Measurements from ENCODE around the gene GOSR1. TPM values are rescaled to one million over a fixed set of nuclear protein-coding genes. Genes with fewer than 3 reads are reported as not detected.

The GOSR1 gene
- total RNA-seq, 1 experiment from 2014 or later: 58.1 TPM

DNA sequence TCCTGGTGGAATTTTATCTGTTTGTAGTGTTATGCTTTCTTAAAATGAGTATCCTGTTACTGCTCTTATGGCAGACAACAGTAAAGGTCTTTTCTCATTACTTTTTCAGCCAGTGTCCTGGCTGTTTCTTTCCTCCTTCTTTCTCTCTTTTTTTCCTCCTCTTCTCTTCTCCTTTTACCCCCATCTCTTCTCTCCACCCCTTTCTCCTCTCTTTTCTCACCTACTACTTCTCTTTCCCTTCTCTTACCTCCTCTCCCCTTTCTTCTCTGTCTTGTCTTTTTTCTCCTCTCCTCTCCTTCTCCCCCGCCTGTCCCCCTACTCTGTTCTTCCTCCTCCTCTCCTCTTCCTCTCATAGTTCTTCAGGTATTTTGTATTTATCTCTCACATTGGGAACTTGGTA, 49.6 kb upstream of the GOSR1 start:
- Mint-ChIP-seq H3K4me1 (peaks cover 14 to 15% of the 10 kb centered on the region in 2 experiments), H3K4me3 (no peak overlapping the region), H3K27ac (peak overlapping the region in 1 of 3 experiments; percentile 50; a peak in 1 of 7 replicates), H3K36me3 (ENCODE audit: insufficient read depth in 1 of 3, low read depth in 3 of 3) (peaks cover 2 to 40% (median 11%) of the 10 kb centered on the region in 3 experiments; a peak in 5 of 7 replicates), H3K9me3 (no peaks in the 10 kb centered on the region), H3K27me3 (ENCODE audit: low read depth) (no peaks in the 10 kb centered on the region)
- H2BK12ac ChIP-seq (ENCODE audit: insufficient read length, low read depth, low read length): no peak overlapping the region
- H2BK20ac ChIP-seq (ENCODE audit: low read depth, low read length, poor library complexity, severe bottlenecking): no peak overlapping the region
- H3K23ac ChIP-seq (ENCODE audit: insufficient read length, low read depth, low read length): no peak overlapping the region
- no peak overlapping the region for H3T11ph ChIP-seq (ENCODE audit: low read length)
- H3K14ac ChIP-seq (ENCODE audit: insufficient read depth, low read length): no peak overlapping the region
- no peak overlapping the region for H2AFZ ChIP-seq (ENCODE audit: low read length)
- H2BK5ac ChIP-seq (ENCODE audit: insufficient read length, low read length): no peak overlapping the region
- no peaks in the 10 kb centered on the region for H3K79me2 ChIP-seq (ENCODE audit: insufficient read depth, low read length)
- H4K20me1 ChIP-seq (ENCODE audit: control insufficient read depth, insufficient read depth, insufficient read length): no peaks in the 10 kb centered on the region
- no peak overlapping the region for H4K5ac ChIP-seq (ENCODE audit: insufficient read length, low read depth, low read length)
- no peak overlapping the region for H3K9ac ChIP-seq (ENCODE audit: extremely low read depth, insufficient read length, low read length)
- H2BK120ac ChIP-seq (ENCODE audit: low read depth, low read length, poor library complexity, severe bottlenecking): no peak overlapping the region
- no peak for DNase-seq
- TF ChIP-seq, protein P1, sequence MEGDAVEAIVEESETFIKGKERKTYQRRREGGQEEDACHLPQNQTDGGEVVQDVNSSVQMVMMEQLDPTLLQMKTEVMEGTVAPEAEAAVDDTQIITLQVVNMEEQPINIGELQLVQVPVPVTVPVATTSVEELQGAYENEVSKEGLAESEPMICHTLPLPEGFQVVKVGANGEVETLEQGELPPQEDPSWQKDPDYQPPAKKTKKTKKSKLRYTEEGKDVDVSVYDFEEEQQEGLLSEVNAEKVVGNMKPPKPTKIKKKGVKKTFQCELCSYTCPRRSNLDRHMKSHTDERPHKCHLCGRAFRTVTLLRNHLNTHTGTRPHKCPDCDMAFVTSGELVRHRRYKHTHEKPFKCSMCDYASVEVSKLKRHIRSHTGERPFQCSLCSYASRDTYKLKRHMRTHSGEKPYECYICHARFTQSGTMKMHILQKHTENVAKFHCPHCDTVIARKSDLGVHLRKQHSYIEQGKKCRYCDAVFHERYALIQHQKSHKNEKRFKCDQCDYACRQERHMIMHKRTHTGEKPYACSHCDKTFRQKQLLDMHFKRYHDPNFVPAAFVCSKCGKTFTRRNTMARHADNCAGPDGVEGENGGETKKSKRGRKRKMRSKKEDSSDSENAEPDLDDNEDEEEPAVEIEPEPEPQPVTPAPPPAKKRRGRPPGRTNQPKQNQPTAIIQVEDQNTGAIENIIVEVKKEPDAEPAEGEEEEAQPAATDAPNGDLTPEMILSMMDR (conservative IDR thresholded peaks at IDR 0.05): no peak
- H3K27me3 ChIP-seq (ENCODE audit: insufficient read depth, low read length): no peaks in the 10 kb centered on the region
- H3K4me1 ChIP-seq (ENCODE audit: insufficient read depth, low read length): peaks cover 6% of the 10 kb centered on the region; the same call in 1 of the 2 replicates
- no peak overlapping the region for H4K8ac ChIP-seq (replicated peaks; ENCODE audit: insufficient read length, low read depth, low read length)
- no peak overlapping the region for H3K4ac ChIP-seq (ENCODE audit: low read depth, low read length)
- no peak overlapping the region for H2AK5ac ChIP-seq (ENCODE audit: insufficient read length, low read length)
- H4K91ac ChIP-seq (ENCODE audit: insufficient read length, low read depth, low read length): no peak overlapping the region
- no peak overlapping the region for H3K27ac ChIP-seq (ENCODE audit: insufficient read length, low read depth, low read length)
- no peaks in the 10 kb centered on the region for H3K79me1 ChIP-seq (ENCODE audit: insufficient read depth, low read depth, low read length, poor library complexity, severe bottlenecking)
- H3K9me3 ChIP-seq (ENCODE audit: control insufficient read depth, low read depth, low read length): no peaks in the 10 kb centered on the region
- H3K56ac ChIP-seq (ENCODE audit: insufficient read length, low read depth, low read length): no peak overlapping the region
- WGBS (ENCODE audit: extremely low coverage, insufficient read length, low lambda C conversion rate): no CpG with 5 or more reads among the region's 1 CpG
- no peak overlapping the region for H3K18ac ChIP-seq (ENCODE audit: insufficient read length, low read depth, low read length)
- no peak overlapping the region for H3K4me2 ChIP-seq (ENCODE audit: insufficient read depth, insufficient read length, low read length)
- H2BK15ac ChIP-seq (ENCODE audit: low read depth, low read length): no peak overlapping the region
- no peaks in the 10 kb centered on the region for H3K23me2 ChIP-seq (ENCODE audit: insufficient read length, low read depth, low read length, poor library complexity, severe bottlenecking)
